ENCODE results near the gene PTPRS.
"Not testable (repeated sequence)": the region's sequence is repeated elsewhere in the genome, so short reads cannot be mapped to it uniquely, and the experiment has no call there.

PTPRS gene
- total RNA-seq = 0.32 to 1.6 (median 0.96) reads per million in 3 experiments

DNA sequence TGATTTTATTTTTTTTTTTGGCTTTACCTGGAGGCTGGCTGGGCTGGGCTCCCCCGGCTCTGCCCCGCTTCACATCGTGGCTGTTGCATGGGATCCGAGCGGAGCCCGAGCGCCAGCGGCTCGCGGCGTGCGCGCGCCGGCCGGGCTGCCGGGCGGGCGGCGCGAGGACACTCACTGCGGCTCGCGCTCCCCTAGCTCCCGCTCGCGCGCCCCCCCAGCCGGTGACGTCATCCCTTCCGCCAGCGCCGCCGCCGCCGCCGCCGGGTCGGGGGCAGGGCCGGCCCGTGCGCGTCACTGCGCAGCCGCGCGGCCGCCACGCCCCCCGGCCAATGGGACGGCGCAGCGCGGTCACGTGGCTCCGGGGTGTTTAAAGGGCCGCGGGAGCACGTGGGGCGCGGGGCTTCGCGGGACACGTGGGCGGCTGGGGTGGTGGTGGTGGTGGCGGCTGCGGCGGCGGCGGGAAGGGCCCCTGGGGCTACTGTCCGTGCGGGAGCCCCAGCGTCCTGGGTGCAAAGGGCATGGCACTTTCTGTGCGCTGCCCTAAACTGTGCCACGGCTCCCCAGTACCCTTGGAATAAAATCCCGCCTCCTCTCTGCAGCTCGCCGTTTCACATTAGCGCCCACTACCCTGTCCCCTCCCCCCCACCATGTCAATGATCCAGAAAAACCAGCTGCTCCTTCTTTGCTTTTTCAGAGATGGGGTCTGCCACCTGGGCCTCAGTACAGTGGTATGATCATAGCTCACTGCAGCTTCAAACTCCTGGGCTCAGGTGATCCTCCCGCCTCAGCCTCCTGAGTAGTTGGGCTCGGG is at the start of gene PTPRS:
TSS of gene PTPRS (minus strand) at position 176 of the 811 bp plus-strand sequence. CDS start 54,672 bp downstream, outside the sequence.
- peak; percentile 40 for DNase-seq

GRCh38 chr19:5389353-5389752 is 48.7 kb upstream of the PTPRS start:
- no peak for DNase-seq

DNA sequence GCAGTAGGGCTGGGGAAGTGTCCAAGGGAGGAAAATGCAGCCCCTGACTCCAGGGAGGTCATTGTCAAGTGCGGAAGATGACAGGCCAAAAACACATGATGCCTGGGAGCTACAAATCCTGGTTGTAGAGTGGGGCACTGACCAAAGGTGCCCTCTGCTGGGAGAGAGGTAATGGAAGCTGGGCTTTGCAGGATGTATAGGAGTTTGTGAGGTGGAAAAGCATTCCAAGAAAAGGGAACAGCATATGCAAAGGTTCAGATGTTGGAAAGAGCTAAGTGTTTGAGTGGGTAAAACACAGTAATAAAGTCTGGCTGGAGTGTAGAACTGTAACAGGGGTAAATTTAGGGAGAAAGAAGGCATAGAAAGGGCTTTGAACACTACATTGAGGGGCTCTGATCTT is 46.9 kb upstream of the PTPRS start:
- no peak for DNase-seq

DNA sequence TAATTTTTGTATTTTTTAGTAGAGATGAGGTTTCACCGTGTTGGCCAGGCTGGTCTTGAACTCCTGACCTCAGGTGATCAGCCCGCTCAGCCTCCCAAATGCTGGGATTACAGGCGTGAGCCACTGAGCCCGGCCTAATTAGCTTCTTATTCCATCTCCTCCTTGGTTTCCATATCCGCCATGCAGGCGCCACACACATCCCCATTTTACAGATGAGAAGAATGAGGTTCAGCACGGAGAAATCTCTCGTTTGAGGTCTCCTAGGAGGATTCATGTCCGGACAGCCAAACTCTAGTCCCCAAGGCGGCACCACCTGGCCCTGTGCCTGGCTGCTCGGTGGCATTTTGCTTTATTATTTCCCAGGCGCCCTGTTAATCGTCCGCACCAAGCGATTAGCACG is 46.2 kb upstream of the PTPRS start:
- DNase-seq = no peak

GRCh38 chr19:5381197-5381596 is 40.6 kb upstream of the PTPRS start:
- DNase-seq = not testable (repeated sequence)

- no peak for DNase-seq
Observed at GRCh38 chr19:5380215-5380919, 39.8 kb upstream of the PTPRS start.

DNA sequence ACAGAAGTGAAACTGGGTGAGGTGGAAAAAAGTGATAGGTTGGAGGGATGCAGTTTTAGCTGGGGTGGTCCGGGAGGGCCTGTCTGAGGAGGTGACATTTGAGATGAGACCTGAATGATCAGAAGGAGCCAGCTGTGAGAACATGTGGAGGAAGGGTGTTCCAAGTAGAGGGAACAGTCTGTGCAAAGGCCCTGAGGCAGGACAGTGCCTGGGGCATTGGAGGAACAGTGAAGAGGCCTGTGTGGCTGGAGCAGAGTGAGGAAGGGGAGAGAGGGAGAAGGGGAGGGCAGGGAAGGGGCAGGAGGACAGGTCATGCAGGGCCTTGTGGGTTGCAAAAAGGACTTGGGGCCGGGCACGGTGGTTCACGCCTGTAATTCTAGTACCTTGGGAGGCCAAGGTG is 36.3 kb upstream of the PTPRS start:
- DNase-seq = no peak

DNA sequence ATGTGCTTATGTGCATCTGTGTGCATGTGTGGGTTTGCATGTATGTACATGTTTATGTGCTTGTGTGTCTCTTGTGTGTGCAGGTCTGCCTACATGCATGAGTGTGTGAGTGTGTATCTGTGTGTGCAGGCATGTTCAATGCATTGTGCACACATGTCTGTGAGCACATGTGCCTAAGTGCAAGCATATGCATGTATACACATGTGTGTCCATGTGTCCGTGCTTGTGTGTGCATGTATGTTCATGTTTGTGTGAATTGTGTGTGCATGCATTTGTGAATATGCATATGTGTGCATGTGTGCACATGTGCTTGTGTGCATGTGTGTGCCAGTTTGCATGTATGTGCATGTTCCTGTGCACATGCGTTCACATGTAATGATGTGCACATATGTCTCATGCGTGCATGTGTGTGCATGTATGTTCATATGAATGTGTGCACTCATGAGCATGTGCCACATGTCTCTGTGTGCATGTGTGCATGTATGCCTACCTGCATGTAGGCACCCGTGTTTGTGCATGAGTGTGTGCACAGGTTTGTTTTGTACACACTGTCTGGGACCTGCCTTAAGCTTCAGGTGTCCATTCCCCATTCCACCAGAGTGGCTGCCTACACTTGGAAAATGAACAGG is 32.1 kb upstream of the PTPRS start:
- DNase-seq = no peak

DNA sequence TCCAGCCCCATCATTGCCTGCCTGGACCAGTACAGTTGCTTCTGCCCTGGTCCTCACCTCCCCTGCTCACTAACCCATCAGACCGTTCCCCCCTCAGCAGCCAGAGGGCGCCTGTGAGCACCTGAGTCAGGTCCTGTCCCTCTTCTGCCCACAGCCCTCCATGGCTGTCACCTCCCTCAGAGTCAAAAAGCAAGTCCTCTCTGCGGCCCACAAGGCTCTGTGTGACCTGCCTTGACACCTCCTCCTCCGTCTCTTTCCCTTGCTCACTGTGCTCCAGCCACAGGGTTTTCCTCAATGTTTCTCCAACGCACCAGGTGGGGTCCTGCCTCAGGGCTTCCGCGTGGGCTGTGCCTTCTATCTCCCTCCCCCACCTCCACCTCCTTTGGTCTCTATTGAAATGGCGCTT is 29.4 kb upstream of the PTPRS start:
- DNase-seq = no peak

DNA sequence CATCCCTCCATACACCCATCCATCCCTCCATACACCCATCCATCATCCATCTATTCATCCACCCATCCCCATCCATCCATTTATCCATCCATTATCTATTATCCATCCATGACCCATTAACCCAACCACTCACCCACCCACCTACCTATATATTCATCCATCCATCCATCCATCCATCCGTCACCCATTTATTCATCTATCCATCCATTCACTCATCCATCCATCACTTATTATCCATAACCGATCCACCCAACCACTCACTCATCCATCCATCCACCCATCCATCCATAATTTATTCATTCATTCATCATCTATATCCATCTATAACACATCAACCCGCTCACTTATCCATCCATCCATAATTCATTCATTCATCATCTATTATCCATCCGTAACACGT is 28.7 kb upstream of the PTPRS start:
- DNase-seq = no peak

GRCh38 chr19:5367530-5368133 is 27.0 kb upstream of the PTPRS start:
- DNase-seq = no peak

DNA sequence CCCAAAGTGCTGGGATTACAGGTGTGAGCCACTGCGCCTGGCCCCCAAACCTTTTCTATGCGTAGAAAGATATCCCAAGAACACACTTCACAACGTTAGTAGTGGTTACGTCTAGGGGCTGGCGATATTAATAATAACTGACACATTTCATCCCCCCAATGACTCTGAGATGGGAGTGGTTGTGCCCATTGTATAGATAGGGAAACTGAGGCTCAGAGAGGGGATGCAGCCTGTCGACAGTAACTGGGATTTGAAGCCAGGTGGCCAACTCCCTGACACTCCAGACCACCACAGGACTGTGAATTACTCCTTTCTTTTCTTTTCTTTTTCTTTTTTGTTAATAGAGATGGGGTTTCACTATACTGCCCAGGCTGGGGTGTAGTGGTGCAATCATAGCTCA is 25.3 kb upstream of the PTPRS start:
- no peak for DNase-seq

DNA sequence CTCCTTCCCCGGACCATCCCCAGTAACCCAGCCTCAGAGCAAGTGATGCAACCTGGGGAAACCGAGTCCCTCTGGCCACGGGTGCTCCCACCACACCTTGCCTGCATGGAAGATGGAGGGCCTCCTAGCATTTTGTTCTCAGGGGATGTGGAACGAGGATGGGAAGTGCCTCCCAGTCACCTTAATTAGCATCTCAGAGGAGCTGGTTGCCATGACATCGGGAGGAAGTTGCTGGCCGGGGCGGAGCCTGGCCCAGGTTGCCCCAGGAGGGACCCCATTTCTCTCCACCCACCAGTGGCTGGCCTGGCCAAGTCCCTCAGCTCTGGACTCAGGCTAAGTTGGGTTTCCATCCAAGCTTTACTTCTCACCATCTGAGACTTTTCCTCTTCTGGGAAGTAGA is 24.1 kb upstream of the PTPRS start:
- DNase-seq = no peak

GRCh38 chr19:5361839-5362238 is 21.2 kb upstream of the PTPRS start:
- DNase-seq = not testable (repeated sequence)

DNA sequence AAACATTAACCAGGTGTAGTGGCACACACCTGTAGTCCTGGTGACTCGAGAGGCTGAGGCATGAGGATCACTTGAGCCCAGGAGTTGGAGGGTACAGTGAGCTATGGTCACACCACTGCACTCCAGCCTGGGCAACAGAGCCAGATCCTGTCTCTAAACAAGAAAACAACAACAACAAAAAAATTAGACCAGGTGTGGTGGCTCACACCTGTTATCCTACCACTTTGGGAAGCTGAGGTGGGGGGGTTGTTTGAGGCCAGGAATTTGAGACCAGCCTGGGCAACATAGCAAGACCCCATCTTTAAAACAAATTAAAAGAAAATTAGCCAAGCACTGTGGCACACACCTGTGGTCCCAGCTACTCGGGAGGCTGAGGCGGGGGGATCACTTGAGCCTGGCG is 20.8 kb upstream of the PTPRS start:
- DNase-seq = no peak

DNA sequence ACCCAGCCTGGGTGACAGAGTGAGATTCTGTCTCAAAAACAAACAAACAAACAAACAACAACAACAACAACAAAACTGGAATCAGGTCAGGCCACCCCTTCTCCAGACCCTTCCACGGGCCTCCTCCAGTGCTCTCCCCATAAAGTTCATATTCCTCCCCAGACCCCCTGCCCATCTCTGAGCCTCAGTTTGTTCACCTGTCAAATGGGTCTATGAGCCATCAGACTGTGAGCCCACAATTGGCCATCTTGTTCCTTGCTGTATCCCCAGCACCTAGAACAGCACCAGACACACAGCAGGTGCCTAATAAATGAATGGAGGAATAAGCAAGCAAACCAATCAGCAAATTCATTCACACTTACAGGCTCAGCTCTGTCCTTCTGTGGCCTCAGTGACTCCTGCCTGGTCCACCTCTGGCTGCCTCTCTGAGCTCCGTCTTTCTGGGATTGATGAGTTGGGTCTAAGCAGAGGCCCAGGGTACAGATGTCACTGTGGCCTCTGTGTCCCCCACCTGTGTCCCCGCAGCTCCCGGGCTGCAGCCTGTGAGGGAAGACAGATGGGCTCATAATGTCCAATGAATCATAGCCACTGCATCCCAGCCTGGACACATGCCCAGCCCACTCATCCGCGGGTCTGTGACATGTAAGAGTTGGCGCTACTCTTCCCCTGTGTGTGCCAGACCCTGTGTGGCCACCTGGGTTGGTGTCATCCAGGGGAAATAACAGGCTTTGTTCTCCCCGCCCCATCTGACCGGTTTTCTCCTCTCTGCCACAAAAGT is 19.6 kb upstream of the PTPRS start:
- DNase-seq = no peak

DNA sequence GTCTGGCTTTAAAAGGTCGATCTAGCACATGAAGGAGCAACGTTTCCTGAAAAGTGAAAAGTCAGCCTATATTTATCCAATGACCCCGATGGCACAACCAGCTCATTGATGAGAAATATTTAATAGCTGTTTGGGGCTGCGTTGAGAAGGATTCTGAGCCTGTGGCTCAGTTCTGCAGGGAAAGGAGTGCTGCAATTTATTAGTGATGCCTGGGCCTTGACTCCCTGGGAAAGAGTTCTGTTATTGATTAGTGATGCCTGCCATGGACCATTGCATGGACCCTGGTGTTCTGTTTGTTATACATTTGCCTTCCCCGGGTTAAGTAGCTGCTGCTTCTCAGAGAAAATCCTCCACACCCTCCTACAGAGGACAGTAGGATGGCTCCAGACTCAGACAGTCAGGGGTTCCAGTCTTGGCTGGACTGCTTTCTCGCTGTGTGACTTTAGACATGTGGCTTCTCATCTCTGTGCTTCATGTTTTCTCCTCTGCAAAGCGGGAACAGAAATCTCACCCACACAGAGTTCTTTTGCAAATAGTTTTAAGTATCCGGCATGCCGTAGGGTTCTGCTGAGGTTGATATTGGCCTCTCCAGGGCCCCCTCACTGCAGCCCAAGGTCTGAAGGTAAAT is 17.7 kb upstream of the PTPRS start:
- no peak for DNase-seq

DNA sequence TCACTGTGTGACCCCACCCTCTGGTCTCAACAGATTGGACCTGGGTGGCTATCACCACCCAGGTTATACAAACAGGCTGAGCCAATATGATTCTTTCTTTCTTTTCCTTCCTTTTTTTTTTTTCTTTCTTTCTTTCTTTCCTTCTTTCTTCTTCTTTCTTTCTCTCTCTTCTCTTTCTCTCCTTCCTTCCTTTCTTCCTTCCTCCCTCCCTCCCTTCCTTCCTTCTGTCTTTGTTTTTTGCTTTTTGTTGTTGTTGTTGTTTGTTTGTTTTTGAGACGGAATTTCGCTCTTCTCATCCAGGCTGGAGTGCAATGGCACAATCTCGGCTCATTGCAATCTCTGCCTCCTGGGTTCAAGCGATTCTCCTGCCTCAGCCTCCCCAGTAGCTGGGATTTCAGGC is 17.0 kb upstream of the PTPRS start:
- no peak for DNase-seq

GRCh38 chr19:5356918-5357317 is 16.3 kb upstream of the PTPRS start:
- DNase-seq = no peak

GRCh38 chr19:5356428-5356827 is 15.8 kb upstream of the PTPRS start:
- DNase-seq = no peak

GRCh38 chr19:5355693-5356092 is 15.1 kb upstream of the PTPRS start:
- no peak for DNase-seq

DNA sequence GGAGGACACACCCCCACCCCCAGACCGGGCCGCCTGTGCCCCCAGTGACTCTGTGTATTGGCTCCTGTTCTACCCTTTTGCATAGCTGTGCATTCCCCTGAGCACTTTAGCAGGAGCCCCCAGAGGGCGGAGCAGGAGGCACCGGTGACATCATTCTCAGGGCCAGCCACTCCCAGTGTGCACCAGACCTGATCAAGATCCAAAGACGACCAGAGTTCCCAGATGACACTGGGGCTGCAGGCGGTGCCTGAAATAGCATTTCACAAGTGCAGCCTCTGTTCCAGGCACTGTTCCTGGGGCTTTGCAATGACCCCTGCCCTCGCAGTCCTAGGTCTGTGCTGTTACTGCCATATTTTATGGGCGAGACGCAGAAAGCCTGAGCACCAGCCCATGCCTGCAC is 14.5 kb upstream of the PTPRS start:
- no peak for DNase-seq

Data from central memory CD4-positive, alpha-beta T cell (primary cell).